Skin of body (tissue), 2 donors: Measurements from ENCODE around the gene MYB. TPM values are rescaled to one million over a fixed set of nuclear protein-coding genes. Genes with fewer than 3 reads are reported as not detected.
"Not testable (repeated sequence)": the region's sequence is repeated elsewhere in the genome, so short reads cannot be mapped to it uniquely, and the experiment has no call there.

Source experiments
- DNase-seq: peaks from one replicate; lab custom pipeline; 2025; lab: John Stamatoyannopoulos, UW
- total RNA-seq: library from RNA; depleted of rRNA; stranded (reverse); fragments of >200 nt; gene quantifications from one replicate; pipeline ENCODE4 v1.2.3, GENCODE V29; 2014

The MYB gene
- 7.8 TPM for total RNA-seq

DNA sequence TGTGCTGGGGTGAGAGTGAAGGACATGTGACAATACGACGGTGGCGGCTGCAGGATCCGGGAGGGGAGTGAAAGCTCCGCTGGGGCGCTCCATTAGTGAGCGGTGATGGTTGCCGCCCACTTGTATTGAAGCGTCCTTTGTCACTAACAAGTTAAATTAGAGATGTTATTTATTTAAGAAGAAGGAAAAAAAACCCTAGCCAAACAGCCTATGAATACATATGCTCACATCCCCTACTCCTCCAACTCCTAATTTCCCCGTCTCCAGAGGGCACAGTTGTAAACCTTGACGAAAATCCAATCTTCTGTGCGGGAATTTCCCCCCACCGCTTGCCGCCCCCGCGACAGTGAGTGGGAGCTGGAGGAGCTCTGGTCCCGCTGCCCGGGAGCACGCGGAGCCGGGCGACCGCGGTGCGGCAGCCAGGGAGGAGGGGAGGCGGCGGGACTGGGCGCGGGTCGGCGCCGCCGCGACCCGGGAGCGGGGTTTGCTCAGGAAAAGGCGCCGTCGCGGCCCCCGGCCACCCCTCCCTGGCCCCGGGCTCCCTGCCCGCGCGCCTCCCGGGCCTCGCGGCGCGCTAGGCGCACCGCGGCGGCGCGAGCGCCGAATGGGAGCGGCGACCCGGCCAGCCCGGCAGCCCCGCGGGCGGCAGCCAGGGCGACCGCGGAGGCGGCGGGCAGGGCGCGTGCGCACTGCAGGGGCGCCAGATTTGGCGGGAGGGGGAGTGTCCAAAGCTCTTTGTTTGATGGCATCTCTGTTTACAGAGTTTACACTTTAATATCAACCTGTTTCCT is at the start of gene MYB:
Gene MYB, plus strand, starts transcription at position 767 of the 791 bp plus-strand sequence. CDS start 206 bp downstream, outside the sequence.
- peak; percentile 9 for DNase-seq

DNA sequence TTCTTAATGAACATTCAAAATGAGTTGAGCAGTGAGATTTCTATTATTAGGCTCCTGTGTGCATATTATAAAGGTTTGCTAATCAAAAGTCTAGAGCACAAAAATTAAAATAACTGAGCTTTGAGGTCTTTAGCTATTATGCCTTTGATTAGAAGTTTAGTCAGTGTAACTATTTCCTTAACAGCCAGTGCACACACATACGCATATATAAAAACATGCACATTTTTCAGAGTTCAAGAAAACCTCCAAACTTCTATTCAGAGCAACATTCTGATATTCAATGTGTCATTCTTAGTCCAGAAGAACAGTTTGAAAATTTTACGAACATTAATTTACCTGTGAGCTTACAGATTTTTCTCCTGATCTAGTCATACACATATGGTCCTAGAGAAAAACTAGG is 48.3 kb upstream of the MYB start:
- no peak for DNase-seq

DNA sequence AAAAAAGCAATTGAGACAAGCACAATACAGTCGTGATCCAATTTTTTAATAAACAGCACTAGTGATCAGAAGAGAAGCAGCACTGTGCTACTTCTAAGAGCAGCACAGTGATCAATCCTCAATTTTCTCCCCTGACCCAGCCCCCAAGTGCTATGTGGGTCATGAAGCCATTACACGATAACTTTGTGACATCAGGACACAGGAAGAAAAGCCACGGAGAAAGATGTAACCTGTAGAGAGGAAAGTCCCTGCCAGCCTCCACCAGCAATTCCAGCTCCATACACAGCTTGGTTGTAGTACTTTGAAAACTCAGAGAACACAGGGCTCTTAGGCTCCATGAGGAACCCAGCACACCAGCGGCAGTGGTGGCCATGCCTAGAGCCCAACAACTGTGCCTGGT is 45.3 kb upstream of the MYB start:
- no peak for DNase-seq

- no peak for DNase-seq
Observed at GRCh38 chr6:135137826-135138225, 43.3 kb upstream of the MYB start.

DNA sequence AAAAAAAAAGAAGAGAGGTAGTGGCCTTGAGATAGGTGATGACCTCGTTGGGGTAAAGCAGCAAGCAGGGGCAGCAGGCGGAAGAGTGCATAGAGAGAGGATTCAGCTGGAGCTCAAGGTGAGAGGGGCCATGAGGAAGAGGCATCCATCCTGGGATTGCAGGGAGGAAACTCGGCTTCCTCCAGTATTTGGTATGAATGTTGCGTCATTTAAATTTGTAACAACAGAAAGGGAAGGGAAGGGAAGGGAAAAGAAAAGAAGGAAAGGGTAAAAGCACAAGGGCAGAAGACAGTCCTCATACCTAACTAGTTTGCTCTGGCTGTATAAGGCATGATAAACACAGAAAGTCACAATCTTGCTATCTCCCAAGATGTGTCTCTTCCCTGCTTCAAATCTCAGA is 39.9 kb upstream of the MYB start:
- no peak for DNase-seq

GRCh38 chr6:135141728-135142127 is 39.4 kb upstream of the MYB start:
- no peak for DNase-seq

DNA sequence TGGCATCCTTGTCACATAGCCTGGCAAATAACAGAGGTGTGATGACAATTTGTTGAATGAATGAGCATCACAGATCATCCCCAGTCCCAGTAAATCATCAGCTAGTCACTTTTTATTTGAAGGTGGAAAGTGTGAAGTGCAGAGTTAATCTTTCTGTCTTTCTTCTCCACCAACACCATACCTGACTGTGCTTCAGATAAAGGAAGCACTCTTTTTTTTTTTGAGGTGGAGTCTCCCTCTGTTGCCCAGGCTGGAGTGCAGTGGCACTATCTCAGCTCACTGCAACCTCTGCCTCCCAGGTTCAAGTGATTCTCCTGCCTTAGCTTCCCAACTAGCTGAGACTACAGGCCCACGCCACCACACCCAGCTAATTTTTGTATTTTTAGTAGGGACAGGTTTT is 38.9 kb upstream of the MYB start:
- DNase-seq = not testable (repeated sequence)

GRCh38 chr6:135144673-135145062 is 36.4 kb upstream of the MYB start:
- DNase-seq = no peak

GRCh38 chr6:135145063-135145800 is 35.9 kb upstream of the MYB start:
- DNase-seq = no peak

DNA sequence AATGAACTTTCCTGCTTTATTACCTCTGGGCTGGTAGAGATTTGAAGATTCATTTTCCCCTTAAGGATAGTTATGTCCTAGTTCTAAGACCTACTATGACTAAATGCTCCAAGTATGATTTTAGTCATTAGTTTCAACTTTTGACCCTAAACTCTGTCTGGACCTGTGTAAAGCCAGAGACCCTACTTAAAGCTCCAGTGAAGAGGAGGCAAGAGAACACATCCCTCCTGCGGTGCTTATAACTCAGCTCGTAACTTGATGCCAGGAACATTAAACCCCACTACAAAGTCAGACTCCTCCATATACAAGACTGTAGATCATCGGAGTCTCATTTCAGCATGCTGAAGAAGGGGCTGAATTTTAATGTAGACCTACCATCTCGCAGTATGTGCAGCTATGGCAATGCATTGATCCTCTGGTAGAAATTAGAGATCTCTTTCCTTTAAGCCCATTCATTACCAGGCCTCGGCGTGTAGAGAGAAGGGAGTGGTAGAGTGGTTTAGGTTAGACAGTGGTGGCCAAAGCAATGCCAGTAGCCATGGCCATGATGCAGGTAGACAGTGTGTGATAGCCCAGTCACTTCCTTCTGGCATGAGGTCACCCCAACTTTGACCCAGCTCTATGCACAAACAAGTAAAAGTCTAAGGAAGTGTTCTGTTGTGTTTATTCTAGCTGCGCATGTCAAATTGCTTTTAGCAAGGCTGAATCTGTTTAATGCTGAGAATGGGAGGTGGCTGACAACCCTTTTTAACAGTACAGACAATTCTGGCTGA is 34.8 kb upstream of the MYB start:
- no peak for DNase-seq

DNA sequence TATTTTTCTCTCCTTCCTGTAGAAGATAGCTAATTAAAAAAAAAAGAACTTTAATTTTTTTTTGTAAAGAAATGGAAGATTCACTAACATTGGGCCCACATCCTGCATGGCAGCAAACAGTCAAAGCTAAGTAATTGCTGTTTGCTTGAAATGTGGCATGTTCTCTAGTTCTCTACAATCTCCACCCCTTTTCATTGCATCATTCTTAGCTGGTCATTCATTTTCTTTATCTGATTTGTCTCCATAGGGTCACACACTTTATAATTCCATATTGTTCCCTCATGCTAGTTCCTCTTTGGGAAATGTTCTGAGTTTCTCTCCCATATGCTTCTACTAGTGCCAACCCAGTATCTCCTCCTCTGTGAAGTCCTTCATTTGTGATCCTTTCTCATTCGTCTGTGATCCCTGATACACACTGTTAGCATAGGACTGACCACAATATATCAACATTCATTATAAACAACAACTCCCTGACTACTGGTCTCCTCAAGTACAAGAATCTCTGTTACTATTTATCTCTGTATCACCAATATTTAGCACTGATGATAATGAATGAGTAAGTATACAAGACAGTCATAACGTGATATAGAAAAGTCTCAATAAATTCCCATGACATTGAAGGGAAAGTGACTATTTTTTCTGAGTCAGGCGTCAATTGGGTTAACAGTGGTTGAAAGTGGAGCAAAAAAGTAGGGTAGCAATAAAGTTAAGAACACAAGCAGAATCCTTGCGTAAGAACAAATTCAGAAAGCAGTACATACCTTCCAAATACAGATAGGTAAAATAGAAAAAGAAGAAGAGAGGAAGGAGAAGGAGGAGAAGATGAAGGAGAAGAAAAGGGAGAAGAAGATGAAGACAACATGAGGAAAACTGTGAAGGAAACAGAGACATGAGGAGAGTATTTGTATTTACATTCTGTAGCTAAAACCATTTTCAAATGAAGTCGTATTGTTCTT is 33.2 kb upstream of the MYB start:
- DNase-seq = no peak

GRCh38 chr6:135148889-135149288 is 32.2 kb upstream of the MYB start:
- DNase-seq = no peak

DNA sequence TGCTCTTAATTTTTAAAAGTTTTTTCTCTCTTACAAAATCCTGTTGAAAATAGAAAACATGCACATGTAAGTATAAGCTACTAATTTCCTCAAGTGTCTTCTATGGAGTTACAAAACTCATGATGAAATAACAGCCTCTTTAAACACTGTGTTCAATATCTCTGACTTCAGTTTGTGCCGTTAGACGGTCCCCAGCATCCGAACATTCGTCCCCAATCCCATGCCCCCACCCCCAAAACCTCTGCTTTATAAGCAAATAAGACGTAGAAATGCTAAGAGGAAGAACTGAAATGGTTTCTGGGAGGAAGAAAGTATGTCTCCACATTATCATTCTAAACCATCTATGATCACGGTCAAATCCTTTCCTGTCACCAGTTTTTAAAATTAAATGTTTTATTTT is 31.7 kb upstream of the MYB start:
- no peak for DNase-seq

DNA sequence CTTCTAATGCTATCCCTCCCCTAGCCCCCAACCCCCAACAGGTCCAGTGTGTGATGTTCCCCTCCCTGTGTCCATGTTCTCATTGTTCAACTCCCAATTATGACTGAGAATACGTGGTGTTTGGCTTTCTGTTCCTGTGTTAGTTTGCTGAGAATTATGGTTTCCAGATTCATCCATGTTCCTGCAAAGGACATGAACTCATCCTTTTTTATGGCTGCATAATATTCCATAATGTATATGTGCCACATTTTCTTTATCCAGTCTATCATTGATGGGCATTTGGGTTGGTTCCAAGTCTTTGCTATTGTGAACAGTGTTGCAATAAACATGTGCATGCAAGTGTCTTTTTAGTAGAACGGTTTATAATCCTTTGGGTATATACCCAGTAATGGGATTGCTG is 30.6 kb upstream of the MYB start:
- not testable (repeated sequence) for DNase-seq

- not testable (repeated sequence) for DNase-seq
Observed at GRCh38 chr6:135154125-135154524, 27.0 kb upstream of the MYB start.

DNA sequence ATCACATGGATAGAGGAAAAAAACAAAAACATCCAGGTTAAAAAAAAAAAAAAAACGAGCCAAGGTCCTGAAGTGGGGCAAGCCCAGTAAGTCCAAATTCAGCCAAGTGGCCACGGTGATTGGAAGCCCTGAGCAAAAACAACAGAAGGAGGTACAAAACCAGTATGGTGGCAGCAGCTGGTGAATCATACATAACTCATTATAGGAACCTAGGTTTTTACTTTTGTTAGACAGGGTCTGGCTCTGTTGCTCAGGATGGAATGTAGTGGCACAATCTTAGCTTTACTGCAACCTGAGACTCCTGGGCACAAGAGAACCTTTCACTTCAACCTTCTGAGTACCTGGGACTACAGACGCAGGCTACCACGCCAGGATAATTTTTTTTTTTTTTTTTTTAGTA is 22.7 kb upstream of the MYB start:
- no peak for DNase-seq

- no peak for DNase-seq
Observed at GRCh38 chr6:135159531-135159930, 21.6 kb upstream of the MYB start.

DNA sequence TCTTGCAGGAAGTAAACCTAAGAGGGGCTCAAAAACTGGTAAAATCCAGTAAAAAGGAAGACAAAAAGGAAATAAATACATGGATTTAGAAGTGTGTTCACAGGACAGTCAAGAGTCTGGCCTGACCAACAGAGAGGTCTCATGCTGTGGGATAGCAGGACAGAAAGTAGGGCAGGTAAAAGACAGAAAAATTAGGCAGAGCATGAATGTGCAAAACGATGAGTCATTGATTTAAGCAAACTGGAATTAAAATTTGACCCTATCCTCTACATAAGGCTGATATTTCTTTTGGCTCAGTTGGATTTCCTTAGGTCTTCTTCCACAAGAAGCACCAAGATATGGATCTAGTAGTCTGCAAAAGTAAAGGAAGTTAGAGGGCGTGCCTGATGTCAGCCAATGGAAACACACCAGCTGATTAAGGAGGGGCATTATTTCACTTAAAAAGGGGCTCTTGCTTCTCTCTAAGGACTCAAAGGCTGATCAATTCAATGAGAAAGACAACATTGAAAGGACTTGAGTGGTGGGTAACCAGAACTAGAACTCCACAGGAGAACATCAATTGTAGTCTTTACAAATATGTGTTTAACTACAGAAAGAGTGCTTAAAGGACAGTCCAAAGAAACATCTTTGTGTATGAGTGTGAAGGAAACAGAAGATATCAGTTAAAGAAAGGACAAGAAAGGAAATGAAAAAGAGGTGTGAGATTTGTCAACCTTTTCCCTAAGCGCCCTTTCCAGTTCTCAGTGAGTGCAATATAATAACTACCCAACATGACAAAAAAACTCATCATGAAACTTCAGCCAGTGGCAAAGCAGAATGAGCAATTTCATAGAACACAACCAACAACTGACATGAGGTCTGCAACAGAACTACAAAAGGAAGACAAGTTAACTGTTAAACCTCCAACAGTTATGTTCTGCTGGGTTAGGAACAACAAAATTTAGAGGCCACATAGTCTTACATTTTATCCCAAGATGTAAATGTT is 19.4 kb upstream of the MYB start:
- no peak for DNase-seq

DNA sequence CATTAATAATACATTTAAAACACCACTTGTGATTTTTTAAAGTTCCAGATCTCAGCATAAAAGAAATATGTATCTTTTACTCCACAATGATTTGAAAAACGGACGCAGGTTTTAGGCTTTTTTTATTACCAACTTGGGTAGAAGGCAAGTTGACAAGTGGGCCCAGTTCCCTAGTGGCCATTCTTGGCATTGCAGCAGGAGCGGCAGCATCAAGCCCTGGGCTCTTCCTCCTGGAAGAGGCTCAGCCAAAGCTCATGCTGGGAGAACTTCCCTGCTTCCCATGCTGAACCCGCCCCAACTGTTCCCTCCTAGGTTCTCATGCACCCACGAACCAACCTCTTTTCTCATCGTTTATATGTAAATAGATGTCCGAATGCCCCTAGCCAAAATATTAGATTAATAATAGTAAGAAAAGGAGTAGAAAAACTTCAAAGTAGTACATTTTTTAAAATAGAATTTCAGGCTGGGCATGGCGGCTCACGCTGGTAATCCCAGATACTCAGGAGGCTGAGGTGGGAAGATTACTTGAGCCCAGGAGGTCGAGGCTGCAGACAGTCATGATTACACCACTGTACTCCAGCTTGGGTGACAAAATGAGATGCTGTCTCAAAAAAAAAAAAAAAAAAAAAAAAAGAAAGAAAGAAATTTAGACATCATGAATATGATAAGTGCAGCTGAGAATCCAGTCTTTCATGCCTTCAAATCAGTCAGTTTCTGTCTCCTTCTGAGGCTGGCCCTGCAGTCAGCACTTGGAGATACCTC is 18.2 kb upstream of the MYB start:
- no peak for DNase-seq
